B cell (primary cell): ENCODE results near the gene TMOD2. TPM values are rescaled to one million over a fixed set of nuclear protein-coding genes. Genes with fewer than 3 reads are reported as not detected.

Experiments
- ATAC-seq: fragments of 200-7000 bp; cut with Tn5 transposase; one replicate; pipeline ENCODE4 v1.10.0; 2021; ENCODE audit warnings: low read depth, mild to moderate bottlenecking, moderate number of reproducible peaks, moderate library complexity
- CTCF ChIA-PET: fragments of 350-600 bp; sonication (Branson Sonifier 250); formaldehyde crosslinking; loops from one replicate; lab custom pipeline; 2021; ENCODE audit warnings: antibody characterized with exemption, inconsistent platforms; lab: Charles Lee
- POLR2A ChIA-PET: fragments of 350-600 bp; sonication (Branson Sonifier 250); formaldehyde crosslinking; loops from one replicate; lab custom pipeline; 2021; ENCODE audit warnings: antibody characterized with exemption; lab: Charles Lee
- DNase-seq: peaks from one replicate; pipeline ENCODE4 v3.0.0; 2013
- H2AFZ ChIP-seq: 2 replicates; pipeline ENCODE4 v1.6.1; 2012; ENCODE audit warnings: mild to moderate bottlenecking, low read depth, low read length; ENCODE audit not compliant: insufficient read depth, poor library complexity, severe bottlenecking
- H3K27ac ChIP-seq, 2 donors: 1 replicate in 1 of 2; 2 replicates in 1 of 2; pipeline ENCODE4 v1.5.1; 2012 to 2013; ENCODE audit warnings: low read length in 2 of 2, mild to moderate bottlenecking in 2 of 2, moderate library complexity in 1 of 2
- H3K27me3 ChIP-seq, 4 experiments: fragments of 200-600 bp in 1 of 4; sonication (generic) in 1 of 4; replicated peaks in 1 of 4; 1 replicate in 2 of 4; 2 replicates in 2 of 4; pipeline versions ENCODE4 v1.6.1 to v1.7.0; 2013 to 2016; ENCODE audit warnings: low read length in 3 of 4, mild to moderate bottlenecking in 2 of 4, mixed read lengths in 1 of 4, moderate library complexity in 1 of 4; ENCODE audit not compliant: insufficient read depth in 4 of 4, control insufficient read depth in 3 of 4; ENCODE audit errors: control extremely low read depth in 1 of 4
- H3K36me3 ChIP-seq, 2 experiments: replicated peaks in 1 of 2; 1 replicate in 1 of 2; 2 replicates in 1 of 2; pipeline versions ENCODE4 v1.6.1 to v1.7.1; 2013; ENCODE audit warnings: low read length in 1 of 2; ENCODE audit not compliant: insufficient read depth in 2 of 2, control insufficient read depth in 1 of 2; ENCODE audit errors: control extremely low read depth in 1 of 2, extremely low read depth in 1 of 2
- H3K4me1 ChIP-seq, 2 donors: fragments of 200-600 bp in 1 of 2; sonication (generic) in 1 of 2; 1 replicate in 1 of 2; 2 replicates in 1 of 2; pipeline versions ENCODE4 v1.5.1 to v1.6.1; 2013 to 2017; ENCODE audit warnings: low read length in 2 of 2; ENCODE audit not compliant: control insufficient read depth in 2 of 2, insufficient read depth in 2 of 2
- H3K4me2 ChIP-seq: replicated peaks from 2 replicates; pipeline ENCODE3; 2012; ENCODE audit warnings: mild to moderate bottlenecking, low read depth, low read length; ENCODE audit not compliant: poor library complexity, severe bottlenecking
- H3K4me3 ChIP-seq, 5 experiments: fragments of 200-600 bp in 1 of 5; sonication (generic) in 1 of 5; 1 replicate in 3 of 5; 2 replicates in 2 of 5; pipeline versions ENCODE4 v1.5.1 to v1.7.0; 2011 to 2016; ENCODE audit warnings: low read length in 4 of 5, mild to moderate bottlenecking in 4 of 5, low read depth in 2 of 5, control low read depth in 1 of 5, moderate library complexity in 1 of 5; ENCODE audit not compliant: insufficient read depth in 1 of 5; ENCODE audit errors: control extremely low read depth in 1 of 5, extremely low read depth in 1 of 5
- H3K79me2 ChIP-seq: fragments of 200-600 bp; sonication (generic); one replicate; pipeline ENCODE4 v1.6.0; 2016; ENCODE audit warnings: low read length; ENCODE audit not compliant: control insufficient read depth, insufficient read depth
- H3K9ac ChIP-seq: fragments of 200-600 bp; sonication (generic); 2 replicates; pipeline ENCODE4 v1.6.1; 2017; ENCODE audit warnings: mild to moderate bottlenecking, low read length, moderate library complexity
- H3K9me3 ChIP-seq, 3 donors: one replicate each; pipeline versions ENCODE4 v1.6.1 to v1.7.1; 2013; ENCODE audit warnings: low read length in 2 of 3; ENCODE audit not compliant: control insufficient read depth in 2 of 3, insufficient read depth in 1 of 3; ENCODE audit errors: control extremely low read depth in 1 of 3
- H4K20me1 ChIP-seq: 2 replicates; pipeline ENCODE4 v1.6.0; 2012; ENCODE audit warnings: mild to moderate bottlenecking, low read length; ENCODE audit not compliant: insufficient read depth, control insufficient read depth, poor library complexity, severe bottlenecking
- H3K27ac Mint-ChIP-seq: one replicate; pipeline ENCODE4 v1.8.0; 2021; ENCODE audit warnings: mixed read lengths
- H3K27me3 Mint-ChIP-seq: one replicate; pipeline ENCODE4 v1.8.0; 2021; ENCODE audit warnings: mixed read lengths
- H3K4me1 Mint-ChIP-seq: one replicate; pipeline ENCODE4 v1.8.0; 2021; ENCODE audit warnings: mixed read lengths
- H3K4me3 Mint-ChIP-seq: one replicate; pipeline ENCODE4 v1.8.0; 2021; ENCODE audit warnings: mixed read lengths
- H3K9me3 Mint-ChIP-seq: one replicate; pipeline ENCODE4 v1.8.0; 2022; ENCODE audit warnings: mixed read lengths; ENCODE audit not compliant: insufficient read depth
- CTCF ChIP-seq: fragments of 200-600 bp; IDR thresholded peaks from one replicate; pipeline ENCODE4 v1.8.0; 2022; ENCODE audit warnings: antibody characterized with exemption, mild to moderate bottlenecking
- EZH2 ChIP-seq: IDR thresholded peaks from 2 replicates; pipeline ENCODE4 v1.6.1; 2012; ENCODE audit warnings: borderline replicate concordance, low read depth, mild to moderate bottlenecking, moderate library complexity, low read length; ENCODE audit not compliant: insufficient read depth, poor library complexity, severe bottlenecking
- WGBS: methylation state at CpG from one replicate; pipeline ENCODE4 v1.1.5; 2013; ENCODE audit warnings: missing lambda C conversion rate; ENCODE audit not compliant: insufficient coverage; 5-methylcytosine and 5-hydroxymethylcytosine counted together
- intact Hi-C: fragments of 100-400 bp; cut with micrococcal nuclease; formaldehyde crosslinking; loops from one replicate; pipeline ENCODE4 v1.10.0; 2022
- polyA plus RNA-seq: library from polyadenylated mRNA; depleted of rRNA; stranded (reverse); fragments of >200 nt; gene quantifications from 2 replicates; pipeline ENCODE4 v1.2.3, GENCODE V29; 2012
- total RNA-seq, 2 donors: library from RNA; stranded (reverse); fragments of 120-200 nt in 1 of 2; gene quantifications; 1 replicate in 1 of 2; 2 replicates in 1 of 2; pipeline versions ENCODE4 v1.2.3 to v1.2.4, GENCODE V29; 2013 to 2022

The TMOD2 gene
- total and polyA plus RNA-seq, 2 donors (not counting 1 experiment from before 2014, with no cell fraction given): 5.7 to 25.9 TPM

DNA sequence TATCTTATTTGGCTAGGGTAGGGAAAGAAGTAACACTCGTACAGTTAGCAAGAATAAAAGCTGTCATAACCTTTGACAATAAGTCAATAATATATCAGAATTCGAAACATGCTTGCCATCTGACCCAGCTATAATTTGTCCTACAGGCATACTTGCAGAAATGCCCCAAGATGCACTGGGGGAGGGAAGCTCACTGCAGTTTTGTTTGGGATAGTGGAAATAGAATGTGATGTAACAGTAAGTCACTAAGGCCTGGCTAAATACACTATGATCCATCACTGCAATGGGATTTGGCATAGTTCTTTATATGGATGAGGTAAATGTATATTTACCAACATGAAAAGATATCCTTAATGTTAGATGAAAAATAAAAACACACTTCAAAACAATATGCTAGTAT, 52.6 kb downstream of the TMOD2 start:
- POLR2A ChIA-PET: no interaction called here

GRCh38 chr15:51806123-51806522, 54.7 kb downstream of the TMOD2 start:
- no peak overlapping the region for H3K27ac ChIP-seq
- H2AFZ ChIP-seq: no peak overlapping the region
- no peak overlapping the region for H3K4me2 ChIP-seq
- Mint-ChIP-seq H3K27me3 (no peaks in the 10 kb centered on the region), H3K9me3 (no peaks in the 10 kb centered on the region), H3K27ac (no peak overlapping the region), H3K4me3 (no peak overlapping the region), H3K4me1 (peaks cover 5% of the 10 kb centered on the region)
- POLR2A ChIA-PET: no interaction called here
- no peaks in the 10 kb centered on the region for H3K4me1 ChIP-seq
- no peak overlapping the region for H3K9ac ChIP-seq
- H3K4me3 ChIP-seq: no peak overlapping the region
- CTCF ChIA-PET: no interaction called here
- WGBS: 94% methylated on average over 1 of the region's 2 CpGs
- intact Hi-C loops: no loop called here
- no peak for TF ChIP-seq CTCF
- TF ChIP-seq EZH2: no peak
- DNase-seq (no peak), ATAC-seq (no peak)
- H4K20me1 ChIP-seq: no peaks in the 10 kb centered on the region
- no peaks in the 10 kb centered on the region for H3K27me3 ChIP-seq
- no peaks in the 10 kb centered on the region for H3K79me2 ChIP-seq
- no peaks in the 10 kb centered on the region for H3K9me3 ChIP-seq
- H3K36me3 ChIP-seq: peaks cover 0 to 13% of the 10 kb centered on the region in 2 experiments

More for the DNA sequence above, 52.6 kb downstream of the TMOD2 start:
- TF ChIP-seq EZH2 (no peak), CTCF (no peak)
- Histone ChIP-seq H3K27me3 (no peaks in the 10 kb centered on the region), H3K4me2 (no peak overlapping the region), H3K9ac (no peak overlapping the region), H3K9me3 (no peaks in the 10 kb centered on the region), H3K27ac (no peak overlapping the region), H4K20me1 (no peaks in the 10 kb centered on the region), H2AFZ (no peak overlapping the region), H3K4me3 (no peak overlapping the region), H3K36me3 (peaks cover 0 to 24% of the 10 kb centered on the region in 2 experiments), H3K79me2 (no peaks in the 10 kb centered on the region), H3K4me1 (no peaks in the 10 kb centered on the region)
- Mint-ChIP-seq H3K27me3 (no peaks in the 10 kb centered on the region), H3K9me3 (no peaks in the 10 kb centered on the region), H3K27ac (no peak overlapping the region), H3K4me1 (peaks cover 6% of the 10 kb centered on the region), H3K4me3 (no peak overlapping the region)
- no CpG with 5 or more reads among the region's 2 CpGs for WGBS
- CTCF ChIA-PET: interaction anchor here (0.9 kb wide), 1 partner anchor 72 kb away, joined by 3 read pairs; no protein-coding TSS in a partner anchor
- ATAC-seq (no peak), DNase-seq (no peak)
- intact Hi-C loops: no loop called here
